ENCODE measurements around the gene PSME3IP1. TPM values are rescaled to one million over a fixed set of nuclear protein-coding genes. Genes with fewer than 3 reads are reported as not detected.

PSME3IP1 gene
- total RNA-seq, 1 experiment from 2014 or later = 104 TPM

GRCh38 chr16:57125376-57125775, 60.5 kb downstream of the PSME3IP1 start (continued):
- TF ChIP-seq, protein P1, sequence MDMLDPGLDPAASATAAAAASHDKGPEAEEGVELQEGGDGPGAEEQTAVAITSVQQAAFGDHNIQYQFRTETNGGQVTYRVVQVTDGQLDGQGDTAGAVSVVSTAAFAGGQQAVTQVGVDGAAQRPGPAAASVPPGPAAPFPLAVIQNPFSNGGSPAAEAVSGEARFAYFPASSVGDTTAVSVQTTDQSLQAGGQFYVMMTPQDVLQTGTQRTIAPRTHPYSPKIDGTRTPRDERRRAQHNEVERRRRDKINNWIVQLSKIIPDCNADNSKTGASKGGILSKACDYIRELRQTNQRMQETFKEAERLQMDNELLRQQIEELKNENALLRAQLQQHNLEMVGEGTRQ (CRISPR knock-in tag; IDR thresholded peaks at IDR 0.05) = no peak
- TF ChIP-seq ARID4B (CRISPR knock-in tag; IDR thresholded peaks at IDR 0.05; ENCODE audit: borderline replicate concordance) = no peak
- no peak for TF ChIP-seq SOX15 (CRISPR knock-in tag; IDR thresholded peaks at IDR 0.05)
- TF ChIP-seq, protein P2, sequence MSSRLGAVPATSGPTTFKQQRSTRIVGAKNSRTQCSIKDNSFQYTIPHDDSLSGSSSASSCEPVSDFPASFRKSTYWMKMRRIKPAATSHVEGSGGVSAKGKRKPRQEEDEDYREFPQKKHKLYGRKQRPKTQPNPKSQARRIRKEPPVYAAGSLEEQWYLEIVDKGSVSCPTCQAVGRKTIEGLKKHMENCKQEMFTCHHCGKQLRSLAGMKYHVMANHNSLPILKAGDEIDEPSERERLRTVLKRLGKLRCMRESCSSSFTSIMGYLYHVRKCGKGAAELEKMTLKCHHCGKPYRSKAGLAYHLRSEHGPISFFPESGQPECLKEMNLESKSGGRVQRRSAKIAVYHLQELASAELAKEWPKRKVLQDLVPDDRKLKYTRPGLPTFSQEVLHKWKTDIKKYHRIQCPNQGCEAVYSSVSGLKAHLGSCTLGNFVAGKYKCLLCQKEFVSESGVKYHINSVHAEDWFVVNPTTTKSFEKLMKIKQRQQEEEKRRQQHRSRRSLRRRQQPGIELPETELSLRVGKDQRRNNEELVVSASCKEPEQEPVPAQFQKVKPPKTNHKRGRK (CRISPR knock-in tag; IDR thresholded peaks at IDR 0.05; ENCODE audit: borderline replicate concordance) = no peak
- no peak for TF ChIP-seq CTCF (IDR thresholded peaks at IDR 0.05)
- TF ChIP-seq NFYB (CRISPR knock-in tag; conservative IDR thresholded peaks at IDR 0.05; ENCODE audit: low read depth) = no peak

DNA sequence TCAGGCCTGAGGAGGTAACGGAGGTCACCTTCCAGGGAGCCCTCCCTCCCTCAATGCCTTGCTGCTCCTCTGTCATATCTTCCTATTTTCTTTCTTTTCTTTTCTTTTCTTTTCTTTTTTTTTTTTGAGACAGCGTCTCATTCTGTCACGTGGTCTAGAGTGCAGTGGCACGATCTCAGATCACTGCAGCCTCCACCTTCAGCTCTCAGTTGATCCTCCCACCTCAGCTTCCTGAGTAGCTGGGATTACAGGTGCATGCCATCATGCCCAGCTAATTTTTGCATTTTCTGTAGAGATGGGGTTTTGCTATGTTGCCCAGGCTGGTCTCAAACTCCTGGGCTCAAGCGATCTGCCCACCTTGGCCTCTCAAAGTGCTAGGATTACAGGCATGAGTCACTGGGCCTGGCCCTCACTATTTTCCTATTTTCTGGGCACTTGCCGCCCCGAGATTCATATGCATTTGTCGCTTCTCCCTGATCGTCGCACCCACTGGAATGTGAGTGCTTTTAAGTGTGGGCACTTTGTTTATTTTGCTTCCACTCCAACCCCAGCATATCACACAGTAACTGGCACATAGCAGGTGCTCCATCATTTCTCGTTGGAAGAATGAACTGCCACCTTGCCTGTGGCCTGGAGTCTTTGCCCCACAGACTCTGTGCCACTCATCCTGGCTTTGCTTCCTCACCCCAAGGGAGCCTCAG, 61.7 kb downstream of the PSME3IP1 start:
- Mint-ChIP-seq H3K27ac (peak overlapping the region; percentile 55; the same call in 1 of the 2 replicates), H3K4me3 (no peak overlapping the region)
- TF ChIP-seq, protein P3, sequence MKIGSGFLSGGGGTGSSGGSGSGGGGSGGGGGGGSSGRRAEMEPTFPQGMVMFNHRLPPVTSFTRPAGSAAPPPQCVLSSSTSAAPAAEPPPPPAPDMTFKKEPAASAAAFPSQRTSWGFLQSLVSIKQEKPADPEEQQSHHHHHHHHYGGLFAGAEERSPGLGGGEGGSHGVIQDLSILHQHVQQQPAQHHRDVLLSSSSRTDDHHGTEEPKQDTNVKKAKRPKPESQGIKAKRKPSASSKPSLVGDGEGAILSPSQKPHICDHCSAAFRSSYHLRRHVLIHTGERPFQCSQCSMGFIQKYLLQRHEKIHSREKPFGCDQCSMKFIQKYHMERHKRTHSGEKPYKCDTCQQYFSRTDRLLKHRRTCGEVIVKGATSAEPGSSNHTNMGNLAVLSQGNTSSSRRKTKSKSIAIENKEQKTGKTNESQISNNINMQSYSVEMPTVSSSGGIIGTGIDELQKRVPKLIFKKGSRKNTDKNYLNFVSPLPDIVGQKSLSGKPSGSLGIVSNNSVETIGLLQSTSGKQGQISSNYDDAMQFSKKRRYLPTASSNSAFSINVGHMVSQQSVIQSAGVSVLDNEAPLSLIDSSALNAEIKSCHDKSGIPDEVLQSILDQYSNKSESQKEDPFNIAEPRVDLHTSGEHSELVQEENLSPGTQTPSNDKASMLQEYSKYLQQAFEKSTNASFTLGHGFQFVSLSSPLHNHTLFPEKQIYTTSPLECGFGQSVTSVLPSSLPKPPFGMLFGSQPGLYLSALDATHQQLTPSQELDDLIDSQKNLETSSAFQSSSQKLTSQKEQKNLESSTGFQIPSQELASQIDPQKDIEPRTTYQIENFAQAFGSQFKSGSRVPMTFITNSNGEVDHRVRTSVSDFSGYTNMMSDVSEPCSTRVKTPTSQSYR (CRISPR knock-in tag; IDR thresholded peaks at IDR 0.05) = no peak
- TF ChIP-seq CTCF (IDR thresholded peaks at IDR 0.05) (no peak), TEAD1 (CRISPR knock-in tag; IDR thresholded peaks at IDR 0.05) (no peak), ZSCAN18 (CRISPR knock-in tag; IDR thresholded peaks at IDR 0.05) (no peak), HMGXB4 (CRISPR knock-in tag; IDR thresholded peaks at IDR 0.05) (no peak), JAZF1 (CRISPR knock-in tag; IDR thresholded peaks at IDR 0.05) (no peak), EMX1 (CRISPR knock-in tag; IDR thresholded peaks at IDR 0.05) (no peak), TEAD4 (CRISPR knock-in tag; IDR thresholded peaks at IDR 0.05) (no peak), FOXP1 (CRISPR knock-in tag; IDR thresholded peaks at IDR 0.05; ENCODE audit: borderline replicate concordance) (no peak)
- TF ChIP-seq, protein P4, sequence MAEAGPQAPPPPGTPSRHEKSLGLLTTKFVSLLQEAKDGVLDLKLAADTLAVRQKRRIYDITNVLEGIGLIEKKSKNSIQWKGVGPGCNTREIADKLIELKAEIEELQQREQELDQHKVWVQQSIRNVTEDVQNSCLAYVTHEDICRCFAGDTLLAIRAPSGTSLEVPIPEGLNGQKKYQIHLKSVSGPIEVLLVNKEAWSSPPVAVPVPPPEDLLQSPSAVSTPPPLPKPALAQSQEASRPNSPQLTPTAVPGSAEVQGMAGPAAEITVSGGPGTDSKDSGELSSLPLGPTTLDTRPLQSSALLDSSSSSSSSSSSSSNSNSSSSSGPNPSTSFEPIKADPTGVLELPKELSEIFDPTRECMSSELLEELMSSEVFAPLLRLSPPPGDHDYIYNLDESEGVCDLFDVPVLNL (CRISPR knock-in tag; IDR thresholded peaks at IDR 0.05; ENCODE audit: borderline replicate concordance, low read depth) = no peak

More for the DNA sequence above, 61.7 kb downstream of the PSME3IP1 start:
- no peak for ATAC-seq
- H3K4me1 Mint-ChIP-seq = peaks cover 4% of the 10 kb centered on the region; the same call in 1 of the 2 replicates
- no peaks in the 10 kb centered on the region for H3K36me3 Mint-ChIP-seq
- H3K27me3 Mint-ChIP-seq (ENCODE audit: low read depth) = no peaks in the 10 kb centered on the region
- 0 out of 2 replicates have a peak, but pooled peaks cover 3% of the 10 kb centered on the region for H3K9me3 Mint-ChIP-seq
- POLR2A ChIA-PET = no interaction called here
- no peak for DNase-seq (ENCODE audit: low spot score)
- CTCF ChIA-PET = no interaction called here
